OCI-LY7 (cell line): ENCODE data around the gene MPHOSPH8. TPM values are rescaled to one million over a fixed set of nuclear protein-coding genes. Genes with fewer than 3 reads are reported as not detected.

Experiments
- BruUV-seq: library from RNA; stranded (reverse); fragments of 400-500 nt; replicated peaks from 2 replicates; lab custom pipeline; 2021; lab: Mats Ljungman, UMichigan
- CTCF ChIA-PET: fragments of 300-600 bp; sonication (Branson Sonifier 250); formaldehyde crosslinking; loops from one replicate; lab custom pipeline; 2022; ENCODE audit warnings: antibody characterized with exemption; ENCODE audit not compliant: unreplicated experiment; lab: Charles Lee
- POLR2A ChIA-PET: fragments of 300-600 bp; sonication (Branson Sonifier 250); formaldehyde crosslinking; loops from one replicate; lab custom pipeline; 2022; ENCODE audit warnings: antibody characterized with exemption; lab: Charles Lee
- DNase-seq: peaks from one replicate; pipeline ENCODE4 v3.0.0-alpha.2; 2015; ENCODE audit warnings: low spot score
- H2AFZ ChIP-seq: fragments of 200-600 bp; sonication (generic), shearing (Covaris generic); 2 replicates; pipeline ENCODE4 v1.6.1; 2014; ENCODE audit warnings: mild to moderate bottlenecking, antibody characterized with exemption, low read length, moderate library complexity
- H3K27ac ChIP-seq: fragments of 200-600 bp; sonication (generic); 2 replicates; pipeline ENCODE4 v1.5.1; 2014; ENCODE audit warnings: mixed run types, low read depth, mild to moderate bottlenecking, moderate library complexity, low read length, inconsistent platforms; ENCODE audit not compliant: poor library complexity, severe bottlenecking
- H3K36me3 ChIP-seq: fragments of 200-600 bp; sonication (generic); 2 replicates; pipeline ENCODE4 v1.6.1; 2014; ENCODE audit warnings: mild to moderate bottlenecking, antibody characterized with exemption, low read length, moderate library complexity, mixed read lengths; ENCODE audit not compliant: insufficient read depth
- H3K4me1 ChIP-seq: fragments of 200-600 bp; sonication (generic); 2 replicates; pipeline ENCODE4 v1.5.1; 2014; ENCODE audit warnings: mild to moderate bottlenecking, low read length; ENCODE audit not compliant: insufficient read depth, poor library complexity, severe bottlenecking
- H3K4me2 ChIP-seq: fragments of 200-600 bp; sonication (generic); 2 replicates; pipeline ENCODE4 v1.6.1; 2014; ENCODE audit warnings: mild to moderate bottlenecking, low read length
- H3K4me3 ChIP-seq: fragments of 200-600 bp; sonication (generic); 2 replicates; pipeline ENCODE4 v1.5.1; 2014; ENCODE audit warnings: mild to moderate bottlenecking, low read depth, low read length; ENCODE audit not compliant: poor library complexity, severe bottlenecking
- H3K79me2 ChIP-seq: fragments of 200-600 bp; sonication (generic); 2 replicates; pipeline ENCODE4 v1.6.1; 2016; ENCODE audit warnings: low read depth, mild to moderate bottlenecking, low read length, moderate library complexity, mixed read lengths; ENCODE audit not compliant: insufficient read depth
- H3K9me2 ChIP-seq: fragments of 200-600 bp; sonication (generic); 2 replicates; pipeline ENCODE4 v1.6.1; 2016; ENCODE audit warnings: mild to moderate bottlenecking, low read length, mixed read lengths; ENCODE audit not compliant: insufficient read depth
- H3K9me3 ChIP-seq: fragments of 200-600 bp; sonication (generic); 2 replicates; pipeline ENCODE4 v1.6.1; 2014; ENCODE audit warnings: mild to moderate bottlenecking, mixed run types, low read length, mixed read lengths
- H4K20me1 ChIP-seq: fragments of 200-600 bp; sonication (generic); 2 replicates; pipeline ENCODE4 v1.6.1; 2014; ENCODE audit warnings: mild to moderate bottlenecking, antibody characterized with exemption, low read length, moderate library complexity, mixed read lengths; ENCODE audit not compliant: insufficient read depth
- EZH2phosphoT487 ChIP-seq: fragments of 200-600 bp; sonication (generic); IDR thresholded peaks from 2 replicates; pipeline ENCODE4 v1.6.1; 2018; ENCODE audit warnings: low read depth, borderline replicate concordance, mild to moderate bottlenecking, mixed run types, antibody characterized with exemption, low read length, moderate library complexity, mixed read lengths
- intact Hi-C: fragments of 100-400 bp; cut with micrococcal nuclease; formaldehyde crosslinking; loops from one replicate; pipeline ENCODE4 v1.10.0; 2022; ENCODE audit not compliant: unreplicated experiment
- total RNA-seq, 2 experiments: library from RNA; depleted of rRNA in 1 of 2; stranded (reverse); fragments of >200 nt in 1 of 2; shearing (Covaris generic) in 1 of 2; gene quantifications; 2 replicates each; pipeline ENCODE4 v1.2.3, GENCODE V29; 2014 to 2022
- TF ChIP-seq, protein P1 (sequence below): fragments of 200-600 bp; sonication (generic); conservative IDR thresholded peaks from 2 replicates; pipeline ENCODE4 v1.5.1; 2014; ENCODE audit warnings: mild to moderate bottlenecking, antibody characterized with exemption, low read length, moderate library complexity, mixed read lengths

Gene MPHOSPH8
- total RNA-seq, 2 experiments from 2014 or later = 12.8 to 31.1 TPM

DNA sequence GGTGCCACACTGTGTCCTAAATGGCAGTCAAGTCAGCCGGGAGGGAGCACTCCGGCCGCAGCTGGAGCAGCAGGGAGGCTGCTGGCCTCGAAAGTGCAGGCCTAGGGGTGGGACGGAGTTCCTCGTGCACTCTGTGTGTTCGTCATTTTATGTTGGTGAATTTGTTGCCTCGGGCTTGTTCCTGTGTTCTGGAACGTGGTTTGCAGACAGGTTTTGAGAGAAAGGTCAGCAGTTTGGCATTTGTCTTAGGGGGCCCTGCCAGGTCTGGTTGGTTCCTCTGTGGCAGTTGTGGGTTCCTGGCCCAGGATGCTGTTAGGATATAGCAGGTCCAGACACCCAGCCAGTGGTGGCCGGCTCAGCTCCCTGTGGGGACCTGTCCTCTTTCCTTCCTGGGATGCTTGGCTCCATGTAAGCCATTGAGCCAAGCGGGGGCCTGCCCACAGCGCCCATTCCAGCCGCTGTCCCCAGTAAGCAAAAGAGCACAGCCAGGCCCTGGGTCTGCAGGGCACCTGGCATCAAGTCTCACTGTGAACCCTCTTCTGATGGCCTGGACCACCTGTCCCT is 30.0 kb downstream of the MPHOSPH8 start:
- intact Hi-C loops = no loop called here
- no peak for DNase-seq
- H3K79me2 ChIP-seq = no peaks in the 10 kb centered on the region
- BruUV-seq = no TSS peak
- no peak overlapping the region for H3K4me2 ChIP-seq
- no peak overlapping the region for H3K27ac ChIP-seq
- H4K20me1 ChIP-seq = no peaks in the 10 kb centered on the region
- no peaks in the 10 kb centered on the region for H3K9me2 ChIP-seq
- ChIA-PET POLR2A (interaction anchor here (0.6 kb wide), 1 partner anchor 24 kb away, joined by 3 read pairs; no protein-coding TSS in a partner anchor), CTCF (no interaction called here)
- no peaks in the 10 kb centered on the region for H3K4me1 ChIP-seq
- no peak overlapping the region for H2AFZ ChIP-seq
- no peak overlapping the region for H3K4me3 ChIP-seq
- TF ChIP-seq, protein P1, sequence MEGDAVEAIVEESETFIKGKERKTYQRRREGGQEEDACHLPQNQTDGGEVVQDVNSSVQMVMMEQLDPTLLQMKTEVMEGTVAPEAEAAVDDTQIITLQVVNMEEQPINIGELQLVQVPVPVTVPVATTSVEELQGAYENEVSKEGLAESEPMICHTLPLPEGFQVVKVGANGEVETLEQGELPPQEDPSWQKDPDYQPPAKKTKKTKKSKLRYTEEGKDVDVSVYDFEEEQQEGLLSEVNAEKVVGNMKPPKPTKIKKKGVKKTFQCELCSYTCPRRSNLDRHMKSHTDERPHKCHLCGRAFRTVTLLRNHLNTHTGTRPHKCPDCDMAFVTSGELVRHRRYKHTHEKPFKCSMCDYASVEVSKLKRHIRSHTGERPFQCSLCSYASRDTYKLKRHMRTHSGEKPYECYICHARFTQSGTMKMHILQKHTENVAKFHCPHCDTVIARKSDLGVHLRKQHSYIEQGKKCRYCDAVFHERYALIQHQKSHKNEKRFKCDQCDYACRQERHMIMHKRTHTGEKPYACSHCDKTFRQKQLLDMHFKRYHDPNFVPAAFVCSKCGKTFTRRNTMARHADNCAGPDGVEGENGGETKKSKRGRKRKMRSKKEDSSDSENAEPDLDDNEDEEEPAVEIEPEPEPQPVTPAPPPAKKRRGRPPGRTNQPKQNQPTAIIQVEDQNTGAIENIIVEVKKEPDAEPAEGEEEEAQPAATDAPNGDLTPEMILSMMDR = no peak
- TF ChIP-seq EZH2phosphoT487 = no peak
- H3K36me3 ChIP-seq = peaks cover 90% of the 10 kb centered on the region
- no peaks in the 10 kb centered on the region for H3K9me3 ChIP-seq

DNA sequence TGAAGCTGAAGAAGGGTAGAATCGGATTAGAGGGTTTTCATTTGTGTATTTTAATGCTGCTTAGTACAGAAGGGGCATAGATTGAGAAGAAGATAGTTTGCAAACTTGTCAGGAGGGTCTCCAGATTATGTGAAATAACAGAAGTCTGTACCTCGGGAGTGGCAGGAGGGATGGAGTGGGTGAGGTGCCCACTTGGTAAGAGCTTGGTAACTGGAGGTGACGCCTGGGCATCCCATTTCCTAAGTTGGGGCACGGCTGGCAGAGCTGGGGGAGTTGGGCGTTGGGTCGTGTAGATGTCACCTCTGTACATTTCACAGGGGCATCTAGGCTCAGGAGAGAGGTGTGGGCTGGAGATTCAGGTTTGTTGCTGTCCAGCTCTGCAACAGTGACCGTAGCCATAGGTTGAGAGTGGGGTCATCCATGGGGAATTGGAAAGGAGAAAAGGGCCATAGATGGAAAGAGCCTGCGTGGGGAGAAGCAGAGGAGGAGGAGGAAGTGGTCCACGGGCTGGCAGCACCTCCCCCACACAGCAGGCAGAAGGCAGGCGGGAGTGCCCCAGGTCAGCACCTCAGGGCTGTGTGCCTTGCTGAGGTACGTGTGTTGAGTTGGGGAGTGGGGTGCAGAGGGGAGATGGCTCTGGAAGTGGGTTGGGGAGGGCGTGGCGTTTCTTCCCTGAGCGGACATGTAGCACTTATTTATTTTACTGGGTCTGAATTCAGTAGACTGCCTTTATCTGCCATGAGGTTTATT is 31.2 kb downstream of the MPHOSPH8 start:
- H3K4me2 ChIP-seq = no peak overlapping the region
- H3K27ac ChIP-seq = no peak overlapping the region
- DNase-seq = no peak
- intact Hi-C loops = no loop called here
- no peak for TF ChIP-seq EZH2phosphoT487
- TF ChIP-seq, protein P1 = no peak
- no peaks in the 10 kb centered on the region for H3K9me2 ChIP-seq
- no peaks in the 10 kb centered on the region for H3K4me1 ChIP-seq
- peaks cover 90% of the 10 kb centered on the region for H3K36me3 ChIP-seq
- no peak overlapping the region for H3K4me3 ChIP-seq
- H3K9me3 ChIP-seq = no peaks in the 10 kb centered on the region
- POLR2A ChIA-PET = no interaction called here
- H4K20me1 ChIP-seq = no peaks in the 10 kb centered on the region
- H2AFZ ChIP-seq = no peak overlapping the region
- BruUV-seq = no TSS peak
- CTCF ChIA-PET = no interaction called here
- H3K79me2 ChIP-seq = no peaks in the 10 kb centered on the region

DNA sequence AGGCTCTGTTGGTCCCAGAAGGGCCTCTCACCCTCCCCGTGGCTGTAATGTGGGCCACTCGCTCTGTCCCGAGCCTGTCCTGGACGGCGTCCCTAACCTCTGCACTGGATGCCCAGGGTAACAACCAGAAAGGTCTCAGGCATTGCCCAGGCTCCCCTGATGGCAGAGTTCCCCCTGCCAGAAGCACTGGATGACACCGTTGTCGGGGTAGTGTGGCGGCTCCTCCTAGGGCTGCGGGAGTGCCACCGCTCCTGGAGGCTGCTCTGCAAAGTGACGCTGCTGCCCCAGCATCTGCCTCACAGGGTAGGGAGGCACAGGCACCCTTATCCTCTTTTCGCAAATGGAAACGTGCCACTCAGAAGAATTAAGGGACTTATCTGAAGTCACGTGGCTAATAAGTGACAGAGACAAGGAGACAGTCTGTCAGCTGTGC is 32.0 kb downstream of the MPHOSPH8 start:
- Histone ChIP-seq H3K4me1 (no peaks in the 10 kb centered on the region), H3K9me3 (no peaks in the 10 kb centered on the region), H2AFZ (no peak overlapping the region), H3K27ac (no peak overlapping the region), H3K4me3 (no peak overlapping the region), H3K79me2 (no peaks in the 10 kb centered on the region), H4K20me1 (no peaks in the 10 kb centered on the region), H3K9me2 (no peaks in the 10 kb centered on the region), H3K4me2 (no peak overlapping the region), H3K36me3 (peaks cover 91% of the 10 kb centered on the region)
- ChIA-PET POLR2A (no interaction called here), CTCF (no interaction called here)
- DNase-seq = no peak
- no TSS peak for BruUV-seq
- TF ChIP-seq EZH2phosphoT487 = no peak
- TF ChIP-seq, protein P1 = no peak
- intact Hi-C loops = no loop called here
